Measurements from ENCODE around the gene CHD9NB. TPM values are rescaled to one million over a fixed set of nuclear protein-coding genes. Genes with fewer than 3 reads are reported as not detected.

The CHD9NB gene
- total and polyA plus RNA-seq, 9 of the 15 experiments (the other 6 are each of a cell fraction or from before 2014, with no cell fraction given) = 0.06 to 0.10 (median 0.07) TPM; not detected in 6

- no peak for TF ChIP-seq FOXJ3 (CRISPR knock-in tag; IDR thresholded peaks at IDR 0.05)
- peak; percentile 75 for TF ChIP-seq SMARCA4 (IDR thresholded peaks at IDR 0.05)
- peak; percentile 69 for TF ChIP-seq EP300 (IDR thresholded peaks at IDR 0.05; ENCODE audit: low read length)
- TF ChIP-seq GATAD2A (IDR thresholded peaks at IDR 0.05) = peak; percentile 95
- peak; percentile 25 for TF ChIP-seq HDAC3 (IDR thresholded peaks at IDR 0.05; ENCODE audit: borderline replicate concordance, partially characterized antibody)
- peak; percentile 9 to 40; a peak in 1 of 4 replicates for TF ChIP-seq RAD21 (CRISPR knock-in tag; conservative IDR thresholded peaks at IDR 0.05 in 1 of 2, IDR thresholded peaks at IDR 0.05 in 1 of 2)
- TF ChIP-seq GMEB1 (CRISPR knock-in tag; IDR thresholded peaks at IDR 0.05) = no peak
- TF ChIP-seq PYGO2 (tag; IDR thresholded peaks at IDR 0.05) = no peak
- TF ChIP-seq LEF1 (IDR thresholded peaks at IDR 0.05) = peak; percentile 85
- TF ChIP-seq RREB1 (CRISPR knock-in tag; IDR thresholded peaks at IDR 0.05) = no peak
- TF ChIP-seq ZMIZ1 (IDR thresholded peaks at IDR 0.05; ENCODE audit: low read depth in 2 of 2, low read length in 2 of 2) = 0 out of 4 replicates have a peak, but pooled peaks of 1 of the 2 experiments have one; percentile 22
- peak; percentile 36 for TF ChIP-seq TAF1 (IDR thresholded peaks at IDR 0.05; ENCODE audit: control insufficient read depth, extremely low read depth, insufficient read depth, low read length, severe bottlenecking)
- no peak for TF ChIP-seq CBX5 (IDR thresholded peaks at IDR 0.05; ENCODE audit: borderline replicate concordance, low read depth)
- TF ChIP-seq CREM (IDR thresholded peaks at IDR 0.05; ENCODE audit: low read depth) = peak; percentile 54
Observed at GRCh38 chr16:53055541-53056391, 3.1 kb upstream of the CHD9NB start (continued).

Measured in K562 (cell line).